Neural cell (in vitro differentiated cells): Measurements from ENCODE around the gene IFIT3.
"Not testable (repeated sequence)": the region's sequence is repeated elsewhere in the genome, so short reads cannot be mapped to it uniquely, and the experiment has no call there.

Source experiments
- CTCF ChIP-seq: fragments of 450-650 bp; IDR thresholded peaks from 2 replicates; pipeline ENCODE4 v1.5.1; 2014; ENCODE audit warnings: antibody characterized with exemption, mild to moderate bottlenecking, moderate library complexity; ENCODE audit not compliant: poor library complexity, severe bottlenecking
- POLR2AphosphoS5 ChIP-seq: IDR thresholded peaks from 2 replicates; pipeline ENCODE4 v1.6.1; 2012

- TF ChIP-seq CTCF, POLR2AphosphoS5: not testable (repeated sequence)
Observed at GRCh38 chr10:89318047-89318446, 9.8 kb upstream of the IFIT3 start.
